Measurements from ENCODE around the gene CHRNA4. TPM values are rescaled to one million over a fixed set of nuclear protein-coding genes. Genes with fewer than 3 reads are reported as not detected.

CHRNA4 gene
- total RNA-seq, 1 donor = not detected

- TF ChIP-seq, protein P1, sequence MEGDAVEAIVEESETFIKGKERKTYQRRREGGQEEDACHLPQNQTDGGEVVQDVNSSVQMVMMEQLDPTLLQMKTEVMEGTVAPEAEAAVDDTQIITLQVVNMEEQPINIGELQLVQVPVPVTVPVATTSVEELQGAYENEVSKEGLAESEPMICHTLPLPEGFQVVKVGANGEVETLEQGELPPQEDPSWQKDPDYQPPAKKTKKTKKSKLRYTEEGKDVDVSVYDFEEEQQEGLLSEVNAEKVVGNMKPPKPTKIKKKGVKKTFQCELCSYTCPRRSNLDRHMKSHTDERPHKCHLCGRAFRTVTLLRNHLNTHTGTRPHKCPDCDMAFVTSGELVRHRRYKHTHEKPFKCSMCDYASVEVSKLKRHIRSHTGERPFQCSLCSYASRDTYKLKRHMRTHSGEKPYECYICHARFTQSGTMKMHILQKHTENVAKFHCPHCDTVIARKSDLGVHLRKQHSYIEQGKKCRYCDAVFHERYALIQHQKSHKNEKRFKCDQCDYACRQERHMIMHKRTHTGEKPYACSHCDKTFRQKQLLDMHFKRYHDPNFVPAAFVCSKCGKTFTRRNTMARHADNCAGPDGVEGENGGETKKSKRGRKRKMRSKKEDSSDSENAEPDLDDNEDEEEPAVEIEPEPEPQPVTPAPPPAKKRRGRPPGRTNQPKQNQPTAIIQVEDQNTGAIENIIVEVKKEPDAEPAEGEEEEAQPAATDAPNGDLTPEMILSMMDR (IDR thresholded peaks at IDR 0.05; ENCODE audit: insufficient read depth, low read length) = no peak
- H3K4me3 ChIP-seq (ENCODE audit: low read depth, low read length) = no peak overlapping the region
- DNase-seq (ENCODE audit: low read depth) = no peak
Measured at GRCh38 chr20:63330084-63330760, 30.9 kb downstream of the CHRNA4 start.

- TF ChIP-seq, protein P1 (IDR thresholded peaks at IDR 0.05; ENCODE audit: insufficient read depth, low read length) = no peak
- no peak for DNase-seq (ENCODE audit: low read depth)
- no peak overlapping the region for H3K4me3 ChIP-seq (ENCODE audit: low read depth, low read length)
Measured at GRCh38 chr20:63329331-63330083, 31.6 kb downstream of the CHRNA4 start.

GRCh38 chr20:63328718-63329275 lies 32.4 kb downstream of the CHRNA4 start:
- TF ChIP-seq, protein P1 (IDR thresholded peaks at IDR 0.05; ENCODE audit: insufficient read depth, low read length) = no peak
- H3K4me3 ChIP-seq (ENCODE audit: low read depth, low read length) = no peak overlapping the region
- no peak for DNase-seq (ENCODE audit: low read depth)

DNA sequence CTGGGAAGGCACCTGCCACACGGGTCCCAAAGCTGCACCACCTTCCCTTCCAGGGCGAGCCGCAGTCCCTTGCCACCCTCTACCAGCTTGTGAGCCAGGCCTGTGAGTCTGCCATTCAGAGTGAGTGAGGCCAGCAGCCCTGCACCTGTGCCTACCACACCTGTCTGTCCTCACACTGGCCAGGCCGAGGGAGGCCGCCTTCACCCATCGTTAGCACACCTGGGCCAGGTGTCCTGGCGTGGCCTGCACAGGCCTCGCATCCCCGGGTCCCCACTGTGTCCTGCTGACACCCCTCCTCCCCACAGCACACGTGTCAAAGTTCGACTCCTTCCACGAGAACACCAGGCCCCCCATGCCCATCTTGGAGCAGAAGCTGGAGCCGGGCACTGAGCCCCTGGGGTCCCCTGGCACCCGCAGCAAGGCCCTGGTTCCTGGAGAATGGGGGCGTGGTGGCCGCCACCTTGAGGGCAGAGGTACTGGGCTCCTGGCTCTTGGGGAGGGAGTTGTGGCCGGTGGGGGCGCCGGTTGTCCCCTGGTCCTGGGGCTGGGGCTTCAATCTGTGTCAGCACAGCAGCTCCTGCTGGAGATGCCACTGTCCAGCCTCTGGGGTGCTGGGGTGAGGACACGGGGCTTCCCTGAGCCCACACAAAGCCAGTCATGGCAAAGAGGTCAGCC lies 33.0 kb downstream of the CHRNA4 start:
- no peak overlapping the region for H3K4me3 ChIP-seq (ENCODE audit: low read depth, low read length)
- no peak for DNase-seq (ENCODE audit: low read depth)
- TF ChIP-seq, protein P1 (IDR thresholded peaks at IDR 0.05; ENCODE audit: insufficient read depth, low read length) = no peak

GRCh38 chr20:63327231-63327745 lies 33.9 kb downstream of the CHRNA4 start:
- TF ChIP-seq, protein P1 (IDR thresholded peaks at IDR 0.05; ENCODE audit: insufficient read depth, low read length) = no peak

More at GRCh38 chr20:63327231-63327745, 33.9 kb downstream of the CHRNA4 start:
- H3K4me3 ChIP-seq (ENCODE audit: low read depth, low read length) = no peak overlapping the region
- no peak for DNase-seq (ENCODE audit: low read depth)
